GM23338 (cell line): Measurements from ENCODE around the gene FCHSD2.

Source experiments
- CREB1 ChIP-seq: fragments of 250-450 bp; sonication (Bioruptor Pico); IDR thresholded peaks from 2 replicates; pipeline ENCODE4 v1.5.0; 2020; ENCODE audit warnings: low read depth, mild to moderate bottlenecking, moderate library complexity
- ETS1 ChIP-seq: IDR thresholded peaks from 2 replicates; pipeline ENCODE4 v1.6.1; 2016; ENCODE audit warnings: antibody characterized with exemption
- EZH2 ChIP-seq: fragments of 200-600 bp; sonication (generic); IDR thresholded peaks from one replicate; pipeline ENCODE4 v1.8.0; 2017; ENCODE audit warnings: antibody characterized with exemption, mild to moderate bottlenecking, low read depth; ENCODE audit not compliant: unreplicated experiment
- EZH2phosphoT487 ChIP-seq: fragments of 200-600 bp; sonication (generic); IDR thresholded peaks from one replicate; pipeline ENCODE4 v1.8.1; 2018; ENCODE audit warnings: antibody characterized with exemption; ENCODE audit not compliant: unreplicated experiment
- JUNB ChIP-seq: IDR thresholded peaks from one replicate; pipeline ENCODE4 v1.6.1; 2016; ENCODE audit warnings: antibody characterized with exemption; ENCODE audit not compliant: unreplicated experiment
- NANOG ChIP-seq: IDR thresholded peaks from 2 replicates; pipeline ENCODE4 v1.6.1; 2016; ENCODE audit warnings: antibody characterized with exemption, borderline replicate concordance
- POLR2AphosphoS5 ChIP-seq: IDR thresholded peaks from 2 replicates; pipeline ENCODE4 v1.6.1; 2016; ENCODE audit warnings: antibody characterized with exemption, low read depth
- STAT1 ChIP-seq: IDR thresholded peaks from one replicate; pipeline ENCODE4 v1.6.1; 2016; ENCODE audit warnings: antibody characterized with exemption; ENCODE audit not compliant: unreplicated experiment
- ZNF114 ChIP-seq: fragments of 250-450 bp; sonication (Bioruptor Pico); IDR thresholded peaks from 2 replicates; pipeline ENCODE4 v1.5.0; 2020; ENCODE audit warnings: mild to moderate bottlenecking, moderate library complexity
- ZNF331 ChIP-seq: fragments of 250-450 bp; sonication (Bioruptor Pico); IDR thresholded peaks from 2 replicates; pipeline ENCODE4 v1.5.0; 2020; ENCODE audit warnings: low read depth, mild to moderate bottlenecking, moderate library complexity
- TF ChIP-seq, protein P1 (sequence below), 2 experiments: fragments of 200-600 bp in 1 of 2; sonication (generic) in 1 of 2; conservative IDR thresholded peaks; 2 replicates each; pipeline versions ENCODE4 v1.5.1 to v1.6.1; 2016 to 2017; ENCODE audit warnings: antibody characterized with exemption in 2 of 2, low read depth in 2 of 2, mild to moderate bottlenecking in 2 of 2, moderate library complexity in 1 of 2
- TF ChIP-seq, protein P2 (sequence below): IDR thresholded peaks from one replicate; pipeline ENCODE4 v1.6.1; 2018; ENCODE audit warnings: antibody characterized with exemption; ENCODE audit not compliant: unreplicated experiment

DNA sequence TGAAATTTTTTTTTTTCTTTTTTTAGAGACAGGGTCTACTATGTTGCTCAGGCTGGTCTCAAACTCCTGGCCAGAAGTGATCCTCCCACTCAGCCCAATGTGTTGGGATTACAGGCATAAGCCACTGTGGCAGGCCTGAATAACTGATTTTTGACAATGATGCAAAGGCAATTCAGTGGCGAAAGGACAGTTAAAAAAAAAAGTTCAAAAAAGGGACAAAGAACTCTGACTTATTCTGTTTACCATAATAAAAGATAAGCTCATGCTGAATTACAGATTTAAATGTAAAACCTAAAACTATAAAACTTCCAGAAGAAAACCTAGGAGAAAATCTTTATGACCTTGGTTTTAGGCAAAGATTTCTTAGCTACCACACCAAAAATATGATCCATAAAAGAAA is 279.0 kb downstream of the FCHSD2 start:
- TF ChIP-seq, protein P1, sequence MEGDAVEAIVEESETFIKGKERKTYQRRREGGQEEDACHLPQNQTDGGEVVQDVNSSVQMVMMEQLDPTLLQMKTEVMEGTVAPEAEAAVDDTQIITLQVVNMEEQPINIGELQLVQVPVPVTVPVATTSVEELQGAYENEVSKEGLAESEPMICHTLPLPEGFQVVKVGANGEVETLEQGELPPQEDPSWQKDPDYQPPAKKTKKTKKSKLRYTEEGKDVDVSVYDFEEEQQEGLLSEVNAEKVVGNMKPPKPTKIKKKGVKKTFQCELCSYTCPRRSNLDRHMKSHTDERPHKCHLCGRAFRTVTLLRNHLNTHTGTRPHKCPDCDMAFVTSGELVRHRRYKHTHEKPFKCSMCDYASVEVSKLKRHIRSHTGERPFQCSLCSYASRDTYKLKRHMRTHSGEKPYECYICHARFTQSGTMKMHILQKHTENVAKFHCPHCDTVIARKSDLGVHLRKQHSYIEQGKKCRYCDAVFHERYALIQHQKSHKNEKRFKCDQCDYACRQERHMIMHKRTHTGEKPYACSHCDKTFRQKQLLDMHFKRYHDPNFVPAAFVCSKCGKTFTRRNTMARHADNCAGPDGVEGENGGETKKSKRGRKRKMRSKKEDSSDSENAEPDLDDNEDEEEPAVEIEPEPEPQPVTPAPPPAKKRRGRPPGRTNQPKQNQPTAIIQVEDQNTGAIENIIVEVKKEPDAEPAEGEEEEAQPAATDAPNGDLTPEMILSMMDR (conservative IDR thresholded peaks at IDR 0.05; ENCODE audit: low read depth in 2 of 2): no peak
- TF ChIP-seq EZH2 (no peak), EZH2phosphoT487 (no peak), POLR2AphosphoS5 (no peak), ZNF331 (CRISPR knock-in tag) (no peak), JUNB (no peak), ZNF114 (no peak), ETS1 (no peak), STAT1 (no peak), CREB1 (CRISPR knock-in tag) (no peak), NANOG (no peak)
- TF ChIP-seq, protein P2, sequence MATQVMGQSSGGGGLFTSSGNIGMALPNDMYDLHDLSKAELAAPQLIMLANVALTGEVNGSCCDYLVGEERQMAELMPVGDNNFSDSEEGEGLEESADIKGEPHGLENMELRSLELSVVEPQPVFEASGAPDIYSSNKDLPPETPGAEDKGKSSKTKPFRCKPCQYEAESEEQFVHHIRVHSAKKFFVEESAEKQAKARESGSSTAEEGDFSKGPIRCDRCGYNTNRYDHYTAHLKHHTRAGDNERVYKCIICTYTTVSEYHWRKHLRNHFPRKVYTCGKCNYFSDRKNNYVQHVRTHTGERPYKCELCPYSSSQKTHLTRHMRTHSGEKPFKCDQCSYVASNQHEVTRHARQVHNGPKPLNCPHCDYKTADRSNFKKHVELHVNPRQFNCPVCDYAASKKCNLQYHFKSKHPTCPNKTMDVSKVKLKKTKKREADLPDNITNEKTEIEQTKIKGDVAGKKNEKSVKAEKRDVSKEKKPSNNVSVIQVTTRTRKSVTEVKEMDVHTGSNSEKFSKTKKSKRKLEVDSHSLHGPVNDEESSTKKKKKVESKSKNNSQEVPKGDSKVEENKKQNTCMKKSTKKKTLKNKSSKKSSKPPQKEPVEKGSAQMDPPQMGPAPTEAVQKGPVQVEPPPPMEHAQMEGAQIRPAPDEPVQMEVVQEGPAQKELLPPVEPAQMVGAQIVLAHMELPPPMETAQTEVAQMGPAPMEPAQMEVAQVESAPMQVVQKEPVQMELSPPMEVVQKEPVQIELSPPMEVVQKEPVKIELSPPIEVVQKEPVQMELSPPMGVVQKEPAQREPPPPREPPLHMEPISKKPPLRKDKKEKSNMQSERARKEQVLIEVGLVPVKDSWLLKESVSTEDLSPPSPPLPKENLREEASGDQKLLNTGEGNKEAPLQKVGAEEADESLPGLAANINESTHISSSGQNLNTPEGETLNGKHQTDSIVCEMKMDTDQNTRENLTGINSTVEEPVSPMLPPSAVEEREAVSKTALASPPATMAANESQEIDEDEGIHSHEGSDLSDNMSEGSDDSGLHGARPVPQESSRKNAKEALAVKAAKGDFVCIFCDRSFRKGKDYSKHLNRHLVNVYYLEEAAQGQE: no peak
